Stimulated activated CD8-positive, alpha-beta memory T cell treated with anti-CD3 and anti-CD28 coated beads, Interleukin-4, amount 100 ng/mL, for 48 hours (primary cell): ENCODE measurements around the gene BAZ2A.

Source experiments
- DNase-seq: peaks from one replicate; pipeline ENCODE4 v3.0.0-alpha.2; 2020

Gene BAZ2A

DNA sequence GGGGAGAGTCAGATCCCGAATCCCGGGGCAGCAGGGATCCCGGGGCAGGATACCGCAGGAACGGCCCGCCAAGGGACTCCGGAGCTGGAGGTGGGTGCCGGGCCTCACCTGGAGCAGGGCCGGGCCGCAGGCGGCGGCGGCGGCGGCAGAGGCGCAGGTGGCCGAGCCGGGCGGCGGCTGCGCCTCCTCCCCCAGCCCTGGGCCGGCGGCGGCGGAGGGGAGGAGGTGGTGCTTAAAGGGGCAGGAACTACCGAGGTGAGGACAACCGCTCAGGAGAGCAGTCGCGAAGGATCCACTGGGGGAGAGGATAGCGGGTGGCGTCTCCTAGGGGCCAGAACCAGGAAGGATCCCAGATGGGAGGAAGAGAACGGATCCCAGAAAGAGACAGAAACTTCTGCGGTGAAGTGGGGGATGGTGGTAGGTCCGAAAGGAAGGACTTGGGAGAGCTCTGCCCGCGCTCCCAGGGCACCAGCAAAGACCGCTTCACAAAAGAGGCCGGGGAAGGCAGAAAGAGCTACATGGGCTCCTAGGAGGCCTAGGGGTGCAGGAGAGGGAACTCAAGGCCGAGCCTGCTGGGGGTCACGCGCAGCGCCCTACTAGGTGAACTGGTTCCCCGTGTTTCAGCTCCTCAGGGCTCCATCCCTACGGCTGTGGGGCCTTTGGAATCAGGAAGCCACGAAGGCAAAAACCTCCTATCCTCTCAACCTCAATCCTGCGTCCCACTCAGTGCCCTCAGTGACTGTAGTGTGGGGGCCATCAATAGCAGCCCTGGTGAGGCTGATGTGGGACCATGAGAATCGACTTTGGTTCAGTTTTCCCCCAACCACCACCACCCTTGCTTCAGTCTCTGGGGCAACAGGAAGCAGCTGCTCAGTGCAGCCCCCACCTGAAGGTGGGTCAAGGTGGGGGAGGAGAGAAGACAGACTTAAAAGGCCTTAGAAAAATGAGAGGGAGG is 5.0 kb upstream of the BAZ2A start:
- peak; percentile 79 for DNase-seq

DNA sequence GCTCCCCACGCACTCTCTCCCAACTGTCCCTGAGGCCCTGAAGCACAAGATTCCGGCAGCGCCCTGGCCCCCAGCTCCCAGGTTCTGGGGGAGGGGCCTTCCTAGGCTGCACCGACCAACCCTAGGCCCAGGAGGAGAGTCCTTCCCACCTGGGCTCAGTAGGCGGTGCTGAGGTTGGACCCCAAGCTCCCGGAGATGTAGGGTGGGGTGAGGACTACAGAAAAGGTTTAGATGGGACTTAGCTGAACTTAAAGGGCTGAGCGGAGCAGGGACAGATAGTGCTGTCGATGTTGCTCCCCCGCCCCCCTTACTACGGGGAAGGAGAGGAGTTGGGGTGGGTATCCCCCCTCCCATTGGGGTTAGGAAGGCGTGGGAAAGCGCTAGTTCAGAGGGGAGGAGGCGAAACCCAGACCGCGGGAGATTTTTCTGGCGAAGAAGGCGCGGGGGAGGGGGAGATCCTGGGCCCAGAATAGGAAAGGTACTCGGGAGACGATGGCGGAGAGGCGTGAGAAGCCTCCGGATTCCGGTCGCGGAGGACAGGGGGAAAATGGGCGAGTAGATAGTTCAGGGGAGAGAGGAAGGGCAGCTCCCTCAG is 4.2 kb upstream of the BAZ2A start:
- DNase-seq = peak; percentile 49

DNA sequence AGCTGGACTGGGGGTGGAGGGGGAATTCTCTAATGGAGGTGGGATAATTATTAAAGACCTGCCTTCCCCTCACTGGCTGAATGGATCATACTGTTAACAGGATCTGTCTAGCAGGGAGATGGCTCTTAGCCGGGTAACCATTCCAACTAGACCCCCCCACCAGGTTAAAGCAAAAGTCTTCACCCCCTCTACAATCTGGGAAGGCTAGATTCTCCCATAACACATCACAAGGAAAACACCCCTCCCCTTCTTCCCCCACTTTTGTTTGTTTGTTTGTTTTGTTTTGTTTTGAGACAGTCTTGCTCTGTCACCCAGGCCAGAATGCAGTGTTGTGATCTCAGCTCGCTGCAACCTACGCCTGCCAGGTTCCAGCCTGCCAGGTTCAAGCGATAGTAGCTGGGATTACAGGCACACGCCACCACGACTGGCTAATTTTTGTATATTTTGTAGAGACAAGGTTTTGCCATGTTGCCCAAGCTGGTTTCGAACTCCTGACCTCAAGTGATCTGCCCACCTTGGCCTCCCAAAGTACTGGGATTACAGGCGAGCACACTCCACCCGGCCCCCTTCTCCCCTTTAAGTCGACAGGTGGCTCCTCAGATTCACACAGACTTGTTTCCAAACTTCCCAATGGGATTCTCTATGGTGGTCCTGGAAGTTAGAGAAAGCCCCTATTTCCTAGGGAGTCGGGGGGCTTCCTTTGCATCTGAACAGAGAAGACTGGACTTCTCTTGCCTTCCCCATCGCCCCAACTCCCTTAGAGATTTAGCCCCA is 3.5 kb upstream of the BAZ2A start:
- no peak for DNase-seq

DNA sequence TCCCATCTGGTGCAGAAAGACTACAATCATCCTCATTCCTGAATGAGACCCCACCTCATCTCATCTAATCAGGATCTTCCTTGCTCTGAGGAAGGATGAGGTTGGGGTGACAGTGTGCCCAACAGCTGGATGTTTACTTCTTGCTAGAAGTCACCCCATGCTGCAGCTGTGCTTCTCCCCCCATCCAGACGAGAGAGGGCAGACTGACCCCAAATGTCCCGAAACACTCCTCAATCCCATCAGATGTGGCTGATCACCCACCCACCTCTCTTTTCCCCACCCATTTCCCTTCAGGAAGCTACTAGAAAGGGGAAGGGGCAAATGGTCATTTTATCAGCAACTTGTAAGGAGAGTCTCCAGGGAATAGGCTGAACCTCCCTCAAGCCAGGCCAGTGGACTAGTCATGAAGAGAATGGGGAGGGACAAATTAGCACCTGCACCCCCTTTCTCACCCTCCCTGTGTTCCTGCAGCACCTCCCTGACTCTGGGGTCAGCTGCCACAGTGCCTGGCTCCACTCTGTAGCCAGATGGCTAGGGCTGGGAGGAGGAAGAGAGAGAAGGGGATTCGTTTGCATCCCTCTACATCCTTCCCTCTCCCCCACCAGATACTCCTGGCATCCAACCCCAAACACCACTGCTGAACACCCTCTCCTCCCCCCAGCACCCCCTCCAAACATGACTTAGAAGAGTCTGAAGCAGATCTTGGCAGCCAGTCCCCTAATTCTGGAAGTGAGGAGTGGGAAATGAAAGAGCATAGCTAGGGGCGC is 2.8 kb upstream of the BAZ2A start:
- DNase-seq = no peak

DNA sequence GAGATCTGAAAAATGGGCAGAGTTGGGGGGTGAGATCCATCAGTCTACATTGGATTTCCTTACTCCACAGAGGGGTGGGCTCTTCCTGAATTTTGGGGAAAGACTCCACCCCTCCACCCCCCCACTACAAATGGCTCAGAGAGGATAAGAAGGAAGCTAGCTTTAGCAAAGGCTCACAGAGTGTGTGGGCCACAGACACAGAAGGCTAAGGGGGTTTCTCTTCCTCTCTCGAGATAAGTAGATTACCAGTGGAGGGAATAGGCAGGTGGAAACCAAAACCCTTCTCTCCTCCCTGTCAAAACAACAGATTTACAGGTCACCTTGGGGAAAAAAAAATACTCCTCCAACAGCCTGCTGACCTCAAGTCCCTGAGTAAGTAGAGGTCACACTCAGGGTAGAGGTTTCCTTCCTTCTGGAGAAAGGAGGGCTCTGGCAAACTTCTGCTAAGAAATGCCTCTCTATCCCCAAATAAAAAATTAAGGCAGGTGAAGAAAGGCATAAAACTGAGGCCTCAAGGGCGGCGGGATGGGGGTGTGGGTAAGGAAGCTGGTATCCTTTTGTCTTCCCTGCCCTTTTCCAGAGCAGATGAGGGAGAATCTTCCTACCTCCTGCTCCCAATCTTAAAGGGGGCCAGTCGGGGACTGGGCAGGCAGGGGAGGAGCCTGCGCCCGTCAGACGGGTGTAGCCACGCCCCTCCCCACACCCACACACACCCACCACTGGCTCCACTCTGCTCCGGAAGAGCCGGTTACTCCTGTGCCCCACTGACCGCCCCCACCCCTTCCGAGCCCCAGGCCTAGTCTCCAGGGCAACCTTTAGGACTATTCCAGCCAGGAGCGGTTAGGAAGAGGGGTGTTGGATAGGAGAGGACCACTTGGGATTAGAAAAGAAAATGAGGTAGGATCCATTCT is 1.9 kb upstream of the BAZ2A start:
- DNase-seq = peak; percentile 79

DNA sequence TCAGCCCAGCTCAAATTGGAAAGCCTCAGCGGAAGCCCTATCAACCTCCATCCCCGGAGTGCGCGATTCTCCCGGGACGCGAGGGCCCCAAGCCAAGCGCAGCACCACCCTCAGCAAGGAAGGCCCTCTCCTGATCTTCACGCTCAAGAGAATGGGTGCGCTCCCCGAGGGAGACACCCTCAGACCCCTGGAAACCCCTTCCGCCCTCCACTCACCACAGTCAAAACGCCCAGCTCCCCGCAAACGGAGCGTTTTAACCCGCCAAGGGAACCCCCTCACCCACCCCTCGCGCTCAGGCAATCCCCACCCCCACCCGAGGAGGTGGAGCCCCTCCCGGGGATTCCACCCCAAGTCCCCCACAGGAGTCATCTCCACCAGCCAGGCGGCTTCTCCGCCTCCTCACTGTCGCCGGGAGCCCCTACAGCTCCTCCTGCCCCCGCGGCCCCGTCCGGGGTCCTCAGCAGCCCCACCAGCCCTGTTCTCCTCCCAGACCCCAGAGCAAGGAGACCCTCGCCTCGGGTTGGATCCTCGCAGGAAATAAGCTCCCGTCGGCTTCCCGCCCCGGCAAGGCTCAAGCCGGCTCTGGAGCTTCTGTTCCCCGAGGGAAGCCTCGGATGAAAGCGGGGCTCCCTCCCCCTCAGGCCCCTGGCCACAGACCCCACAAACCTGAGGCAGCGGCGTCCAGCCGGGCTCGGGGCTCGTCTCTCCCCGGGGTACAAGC is 507 bp downstream of the BAZ2A start:
- peak; percentile 65 for DNase-seq

DNA sequence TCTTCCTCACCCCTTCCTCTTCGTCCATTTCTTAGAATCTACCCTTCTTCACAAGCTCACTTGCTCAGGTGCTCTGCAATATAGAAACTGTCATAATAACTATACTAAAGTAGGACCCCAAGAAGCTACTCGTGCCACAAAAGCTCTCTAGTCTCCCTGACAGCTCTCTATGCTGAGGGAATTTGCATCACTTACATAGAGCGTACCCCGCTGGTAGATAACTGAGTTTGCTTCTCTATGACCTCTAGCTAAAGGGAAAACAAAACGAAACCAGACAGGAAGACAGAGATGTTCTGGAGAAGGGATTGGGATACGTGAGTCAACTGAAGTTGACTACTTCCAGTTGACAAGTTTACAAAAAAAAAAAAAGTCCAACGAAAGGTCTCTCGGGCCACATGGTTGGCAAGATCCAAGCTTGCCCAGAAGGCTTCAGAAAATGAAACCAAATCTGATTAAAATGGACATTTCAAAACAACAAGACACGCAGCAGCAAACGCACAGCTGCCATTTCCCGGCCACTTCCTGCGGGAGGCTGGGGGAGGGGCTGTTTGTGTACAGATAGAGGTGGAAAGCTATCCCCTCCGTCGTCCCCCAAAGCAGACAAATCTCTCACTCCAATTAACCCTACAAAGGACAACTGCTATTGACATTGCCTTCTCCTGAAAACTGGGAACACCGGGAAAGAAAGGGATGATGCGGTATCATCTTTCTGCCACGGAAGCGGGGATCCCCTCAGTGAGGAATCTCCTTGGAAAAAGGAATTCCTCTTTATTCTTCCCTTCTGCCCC is 1.3 kb downstream of the BAZ2A start:
- DNase-seq = peak; percentile 75

DNA sequence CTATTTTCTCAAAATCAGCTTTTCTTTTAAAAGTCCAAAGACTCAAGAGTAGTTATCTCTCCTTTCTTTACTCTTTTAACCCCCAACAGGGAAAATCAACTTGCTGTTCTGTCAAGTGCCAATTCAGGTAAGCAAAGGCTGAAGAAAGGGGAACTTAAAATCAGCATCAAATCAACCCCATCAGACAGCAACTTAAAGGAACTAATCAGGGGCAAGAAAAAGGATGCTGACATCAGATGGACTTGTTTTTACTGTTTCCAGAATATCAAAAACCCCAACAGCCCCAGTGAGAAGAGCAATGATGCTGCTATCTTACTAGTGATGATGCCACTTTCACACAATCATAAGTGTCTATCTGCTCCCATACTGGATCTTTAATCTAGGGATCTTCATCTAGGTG is 3.4 kb downstream of the BAZ2A start:
- no peak for DNase-seq

DNA sequence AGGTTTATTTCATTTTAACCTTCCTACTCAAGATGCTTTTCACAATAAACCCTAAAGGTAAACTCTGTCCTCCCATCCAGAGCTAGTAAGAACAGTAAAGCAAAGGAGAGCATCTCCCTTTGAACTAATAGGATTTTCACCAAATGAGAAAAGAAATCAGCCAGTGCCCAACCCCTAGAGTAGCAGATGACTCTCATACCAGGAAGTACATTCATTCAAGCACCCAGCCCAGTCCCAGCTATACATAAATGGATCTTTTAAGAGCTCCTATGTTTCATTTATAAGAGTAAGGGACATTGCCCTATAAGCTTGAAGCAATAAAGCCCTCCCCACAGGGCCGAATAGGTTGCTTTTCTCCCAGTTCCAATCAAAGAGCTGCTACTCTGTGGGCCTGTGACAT is 7.6 kb downstream of the BAZ2A start:
- DNase-seq = no peak

DNA sequence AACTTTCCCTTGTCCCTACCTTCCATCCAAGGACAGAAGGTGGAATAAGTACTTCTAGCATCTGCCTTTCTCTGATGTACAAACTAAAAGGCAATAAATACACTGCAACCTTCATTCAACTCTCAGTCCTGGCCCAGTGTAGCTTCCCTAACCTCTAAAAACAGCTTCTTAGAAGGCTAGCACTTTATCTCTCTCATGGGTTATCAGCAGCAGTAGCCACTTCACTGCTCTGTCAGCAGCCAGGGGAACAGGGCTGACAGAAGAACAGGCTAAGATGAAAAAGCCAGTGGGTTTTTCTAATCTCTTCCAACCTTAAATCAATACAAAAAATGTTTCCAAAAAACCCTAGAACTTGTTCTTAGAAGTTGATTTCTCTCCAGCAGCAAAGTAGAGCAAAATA is 13.2 kb downstream of the BAZ2A start:
- no peak for DNase-seq

DNA sequence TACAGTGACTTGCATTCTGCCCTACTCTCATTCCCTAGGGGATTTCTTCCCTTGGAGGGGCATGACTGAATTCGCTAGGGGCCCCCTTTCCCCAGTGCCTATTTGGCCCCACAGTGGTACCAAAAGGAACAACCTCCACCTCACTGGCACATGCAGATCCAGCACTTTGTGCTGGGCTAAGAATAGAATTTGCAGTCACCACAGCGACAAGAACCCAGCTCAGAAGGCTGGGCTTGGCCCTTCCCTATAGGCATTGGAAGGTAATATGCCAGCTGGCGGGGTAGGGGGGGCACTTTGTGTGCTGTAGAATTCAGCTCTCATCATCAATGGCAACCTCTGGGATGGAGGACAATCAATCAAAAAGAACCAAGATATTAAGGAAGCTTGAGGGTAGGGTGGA is 13.9 kb downstream of the BAZ2A start:
- no peak for DNase-seq

DNA sequence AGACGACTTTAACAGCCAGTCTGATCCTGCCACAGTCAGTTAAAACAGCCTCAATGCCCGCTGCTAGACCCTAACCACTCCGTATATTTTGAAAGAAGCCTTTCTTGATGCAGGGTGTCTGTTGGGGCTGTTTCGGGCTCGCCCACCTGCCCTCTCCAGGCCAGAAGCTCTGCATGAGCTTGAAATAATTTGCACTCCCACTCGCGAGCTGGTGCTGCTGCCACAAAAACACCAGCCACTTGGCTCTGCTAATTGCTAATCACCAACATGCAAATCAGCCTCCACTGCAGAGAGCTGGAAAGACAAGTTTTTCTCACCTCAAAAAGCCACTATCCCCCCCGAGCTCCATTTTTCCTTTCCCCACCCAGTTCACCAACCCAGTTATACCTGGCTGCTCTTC is 15.5 kb downstream of the BAZ2A start:
- DNase-seq = no peak

DNA sequence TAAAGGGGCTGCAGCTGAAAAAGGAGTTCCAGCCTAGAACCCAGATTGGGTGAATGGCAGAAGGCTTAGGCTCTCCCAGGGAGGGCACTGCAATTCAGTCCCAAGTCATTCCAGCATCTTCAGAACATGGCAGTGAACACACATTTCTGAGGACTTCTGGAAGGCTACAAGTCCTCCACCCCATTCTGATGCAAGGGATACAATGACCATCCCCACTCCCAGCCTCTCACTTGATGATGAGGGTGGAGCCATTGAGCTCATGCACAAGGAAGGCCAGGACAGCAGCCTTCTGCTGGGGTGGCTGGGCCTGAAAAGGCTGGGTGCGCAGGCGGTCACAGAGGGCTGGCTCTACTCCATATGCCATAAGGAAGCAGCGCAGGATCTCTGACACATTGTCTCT is 25.8 kb downstream of the BAZ2A start:
- DNase-seq = no peak

DNA sequence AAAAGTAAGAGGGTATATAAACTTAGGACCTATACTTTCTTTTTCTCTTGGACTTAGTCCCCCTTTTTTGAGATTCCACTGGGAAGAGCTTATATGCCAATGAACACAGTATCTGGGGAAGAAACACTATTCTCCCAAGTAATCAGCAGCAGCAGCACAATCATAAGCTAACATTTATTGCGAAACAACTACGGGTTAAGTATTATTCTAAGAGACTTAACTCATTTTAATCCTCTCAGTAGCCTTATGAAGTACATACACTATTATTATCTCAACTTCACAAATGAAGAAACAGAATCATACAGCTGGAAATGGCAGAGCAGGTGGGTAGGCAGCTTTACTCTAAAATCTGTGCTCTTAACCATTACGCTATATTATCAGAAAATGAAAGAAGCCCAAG is 27.9 kb downstream of the BAZ2A start:
- no peak for DNase-seq

DNA sequence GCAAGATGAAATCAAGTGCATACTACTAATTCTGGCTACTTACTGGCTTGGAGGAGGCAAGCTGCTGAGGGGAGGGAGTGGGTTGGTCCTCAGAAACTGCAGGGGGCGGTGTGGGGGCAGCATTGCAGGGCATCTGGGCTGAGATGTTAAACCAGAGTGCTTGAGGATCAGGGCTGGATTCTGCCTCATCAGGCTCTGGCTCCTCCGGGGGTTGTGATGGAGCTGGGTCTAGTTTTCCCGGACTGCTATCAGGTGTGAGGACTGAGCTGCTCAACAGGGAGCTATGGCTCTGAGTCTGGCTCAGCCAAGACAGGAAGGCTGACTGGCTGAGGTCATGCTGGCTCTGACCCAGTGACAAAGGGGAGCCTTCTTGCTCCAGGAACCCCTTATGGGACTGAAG is 28.6 kb downstream of the BAZ2A start:
- peak; percentile 45 for DNase-seq

DNA sequence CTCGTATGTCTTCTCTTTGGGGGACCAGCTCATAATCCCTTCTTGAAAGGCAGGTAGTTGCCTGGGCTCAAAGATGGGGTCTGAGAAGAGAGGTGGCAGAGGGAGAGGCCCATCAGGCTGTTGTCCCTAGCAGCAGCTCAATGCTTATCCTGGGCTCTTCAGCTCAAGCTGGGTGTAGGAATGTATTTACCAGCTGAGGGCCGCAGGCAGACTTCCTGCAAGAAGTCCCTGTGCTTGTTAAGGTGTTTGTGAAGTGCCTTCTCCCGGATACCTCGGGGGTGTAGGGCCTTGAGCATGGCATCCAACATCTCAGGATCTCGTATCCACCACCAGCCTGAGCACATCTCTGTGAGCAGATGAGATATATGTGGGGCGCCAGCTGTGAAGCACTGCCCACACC is 29.4 kb downstream of the BAZ2A start:
- no peak for DNase-seq

DNA sequence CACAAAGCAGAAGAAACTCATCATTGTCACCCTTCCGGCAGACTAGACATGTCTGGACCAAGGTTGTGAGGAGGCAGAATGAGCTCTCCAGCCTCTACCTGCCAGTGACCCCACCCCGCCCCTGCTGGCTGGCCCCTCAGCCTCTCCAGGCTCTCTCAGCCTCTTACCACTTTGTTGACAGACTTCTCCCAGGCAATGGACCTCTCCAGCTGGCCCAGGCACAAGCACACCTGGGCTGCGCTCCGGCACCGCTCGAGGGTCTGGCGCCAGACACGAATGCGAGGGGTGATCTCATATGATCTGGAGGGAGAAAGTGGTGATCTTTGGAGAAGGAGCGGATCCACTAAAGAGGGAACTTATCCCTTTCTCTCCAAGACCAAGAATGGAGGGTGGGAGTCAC is 30.3 kb downstream of the BAZ2A start:
- no peak for DNase-seq

DNA sequence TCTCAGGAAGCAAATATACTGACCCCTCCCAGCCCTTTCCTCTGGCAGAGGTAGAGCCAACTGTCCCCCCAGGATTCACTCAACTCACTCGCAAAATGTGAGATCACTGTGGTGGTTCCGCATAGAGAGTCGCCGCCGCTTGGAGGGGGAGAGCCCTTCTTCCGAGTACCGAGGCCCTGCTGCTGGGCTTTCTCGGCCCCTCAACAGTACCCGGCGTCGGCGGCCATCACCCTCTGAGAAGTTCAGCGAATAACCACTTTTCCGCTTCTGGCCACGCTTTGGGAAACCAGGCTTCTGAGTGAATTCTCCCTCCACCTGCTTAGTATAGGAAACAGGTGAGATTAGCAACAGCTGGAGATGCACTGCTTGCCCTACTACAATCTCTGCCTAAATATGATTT is 31.1 kb downstream of the BAZ2A start:
- DNase-seq = no peak

DNA sequence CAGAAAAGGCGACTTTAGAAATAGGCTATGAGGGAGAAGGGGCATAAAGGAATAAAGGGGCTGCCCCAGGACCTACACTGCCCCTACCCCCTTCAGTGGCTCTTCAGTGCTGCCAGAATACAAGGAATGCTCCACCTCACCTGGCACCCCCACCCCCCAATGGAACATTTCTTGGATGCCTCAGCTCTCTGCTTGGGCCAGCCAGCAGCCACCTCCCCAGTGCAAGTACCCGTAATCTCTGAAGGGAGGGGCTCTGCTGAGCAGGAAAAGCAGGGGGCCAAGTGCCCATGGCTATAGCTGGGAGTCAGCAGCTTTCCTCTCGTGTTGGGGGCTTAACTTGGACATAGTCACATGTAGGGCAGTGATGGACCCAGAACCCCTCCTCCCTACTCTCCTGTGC is 33.3 kb downstream of the BAZ2A start:
- DNase-seq = no peak

DNA sequence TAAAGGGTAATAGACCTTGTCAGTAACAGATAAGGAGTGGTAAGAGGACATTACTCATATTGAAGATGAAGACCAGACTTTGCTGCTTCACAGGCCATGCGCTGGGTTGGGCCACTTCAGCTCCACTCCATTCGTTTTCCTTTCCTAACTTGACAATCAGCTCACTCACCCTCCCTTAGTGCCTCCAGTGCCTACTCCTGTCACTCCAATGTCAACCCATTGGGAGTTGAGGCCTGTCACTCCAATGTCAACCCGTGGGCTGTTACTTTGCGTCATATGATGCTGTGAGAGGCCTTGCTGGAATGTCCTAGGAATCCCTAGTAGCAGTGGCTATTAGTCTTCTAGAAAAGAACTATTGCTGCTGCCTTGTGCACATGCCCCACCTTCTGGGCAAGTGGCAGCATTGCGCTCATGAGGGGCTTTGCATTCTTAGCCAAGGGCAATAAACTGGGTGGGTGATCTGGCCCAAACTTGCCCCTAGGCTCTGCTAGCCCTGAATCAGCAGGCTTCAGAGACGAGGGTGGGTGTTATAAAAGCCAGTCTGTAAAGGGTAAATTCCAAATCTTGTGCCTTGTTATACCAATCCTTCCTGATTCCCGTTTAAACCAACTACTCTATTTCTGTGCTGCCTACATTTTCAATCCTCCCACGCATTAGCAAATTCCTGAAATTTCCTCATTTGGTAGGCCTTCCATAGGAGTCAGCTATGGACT is 36.1 kb downstream of the BAZ2A start:
- peak; percentile 80 for DNase-seq
